GM19025 (cell line): ENCODE data around the gene P2RY12.
A peak's percentile ranks its signal among the peaks of the same experiment; 100 is the strongest.

Source experiments
- ATAC-seq: cut with Tn5 transposase; IDR thresholded peaks from one replicate; pipeline ENCODE4 v1.9.1; 2021; ENCODE audit warnings: mild to moderate bottlenecking, low read depth, moderate library complexity; ENCODE audit not compliant: unreplicated experiment

The P2RY12 gene

GRCh38 chr3:151384741-151385174, at the start of gene P2RY12:
TSS of gene P2RY12 (minus strand) at chr3:151384753. CDS start at chr3:151338845, 45,908 bp downstream.
- ATAC-seq = peak; percentile 28

DNA sequence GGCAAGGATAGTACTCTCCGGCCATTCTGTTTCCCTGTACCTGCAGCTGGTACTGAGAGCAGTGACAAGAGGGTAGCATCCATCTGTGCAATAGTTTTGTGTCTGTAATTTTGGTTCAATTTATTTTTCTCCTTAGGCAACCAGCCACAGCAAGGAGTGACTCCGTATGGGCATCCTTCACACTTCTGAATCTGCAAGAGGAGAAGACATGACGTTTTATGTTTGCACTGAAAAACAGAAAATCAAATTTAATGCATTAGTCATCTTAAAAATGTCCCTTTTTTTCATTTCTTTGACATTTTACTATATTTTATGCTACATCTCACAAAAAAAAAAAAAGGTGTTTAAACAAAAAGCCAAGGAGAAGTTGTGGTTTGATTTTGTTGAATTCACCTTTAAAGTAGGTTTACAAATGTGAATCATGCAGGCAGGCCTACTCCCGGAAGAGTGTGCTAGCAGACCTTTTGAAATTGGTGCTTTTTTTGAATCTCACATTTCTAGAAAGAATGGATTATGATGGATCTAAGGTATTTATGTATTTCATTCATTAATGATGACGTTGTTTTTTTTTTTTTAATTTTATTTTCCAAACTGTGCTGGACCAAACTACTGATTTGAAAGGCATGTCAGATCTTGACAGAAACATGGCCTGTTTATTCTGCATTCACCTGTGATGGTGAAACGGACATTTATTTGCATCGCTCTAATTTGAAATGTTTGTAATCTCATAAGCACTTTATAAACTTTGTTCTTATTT, 48.2 kb upstream of the P2RY12 start:
- ATAC-seq = no peak

DNA sequence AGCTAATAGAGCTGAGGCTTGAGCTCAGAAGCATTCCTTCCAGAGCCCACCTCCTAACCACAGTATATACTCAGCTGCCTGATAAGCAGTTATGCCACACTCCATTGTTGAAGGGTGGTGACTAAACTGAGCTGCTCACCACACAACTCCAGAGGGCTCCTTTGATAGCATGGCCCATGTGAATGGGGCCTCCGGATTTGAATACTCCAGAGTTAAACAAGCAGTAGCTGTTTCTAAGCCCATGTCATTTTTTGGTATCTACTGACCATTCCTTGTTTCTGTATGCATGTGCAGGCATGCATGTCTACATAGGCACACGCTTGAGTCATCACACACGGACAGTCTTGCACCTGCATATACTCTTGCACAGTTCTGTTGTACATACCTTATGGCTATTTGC, 47.4 kb upstream of the P2RY12 start:
- ATAC-seq = no peak

DNA sequence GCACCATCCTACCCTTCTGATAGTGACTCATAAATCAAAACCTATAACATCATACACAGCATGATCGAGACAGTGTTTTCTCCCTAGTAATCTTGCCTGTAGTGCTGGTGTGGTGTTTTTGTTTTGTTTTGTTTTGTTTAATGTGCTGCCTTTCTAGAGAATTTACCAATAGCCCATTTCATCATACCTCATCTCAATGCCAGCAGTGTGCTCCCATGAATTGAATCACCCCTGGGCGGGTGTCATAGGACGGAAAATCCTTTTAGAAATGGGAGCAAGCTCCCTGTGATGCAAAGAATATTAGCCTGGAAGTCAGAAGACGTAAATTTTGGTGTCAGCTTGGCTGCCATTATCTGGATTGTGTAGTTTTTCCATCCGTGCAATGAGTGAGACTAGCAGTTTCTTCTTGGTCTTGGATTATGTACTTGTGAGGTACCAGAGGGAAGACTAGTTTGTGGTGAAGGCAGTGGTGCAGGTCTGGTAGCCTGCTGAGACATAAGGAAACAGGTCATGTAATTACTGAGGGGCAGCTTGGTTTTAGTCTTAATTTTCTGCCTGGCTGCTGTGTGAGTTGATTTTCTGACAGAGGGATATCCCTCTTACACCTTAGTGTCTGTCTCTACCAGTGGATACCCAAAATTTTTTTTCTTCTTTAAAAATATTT, 46.4 kb upstream of the P2RY12 start:
- no peak for ATAC-seq

DNA sequence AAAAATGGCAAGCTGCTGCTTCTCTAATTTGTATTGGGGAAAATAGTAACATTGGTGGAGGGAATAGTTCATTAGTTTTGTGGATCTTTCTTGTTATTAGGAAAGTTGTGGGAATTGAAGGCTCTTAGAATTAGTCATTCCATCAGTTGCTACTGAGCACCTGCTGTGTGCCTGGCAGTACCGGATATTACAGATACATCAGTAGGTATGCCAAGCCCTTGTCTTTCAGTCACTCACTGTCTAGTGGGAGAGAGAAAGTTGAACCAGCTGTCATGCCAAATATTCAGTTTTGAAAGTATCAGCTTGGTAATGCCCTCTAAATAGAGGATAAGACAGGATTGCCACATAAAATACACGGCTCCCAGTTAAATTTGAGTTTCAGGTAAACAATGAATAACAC, 43.8 kb upstream of the P2RY12 start:
- no peak for ATAC-seq

DNA sequence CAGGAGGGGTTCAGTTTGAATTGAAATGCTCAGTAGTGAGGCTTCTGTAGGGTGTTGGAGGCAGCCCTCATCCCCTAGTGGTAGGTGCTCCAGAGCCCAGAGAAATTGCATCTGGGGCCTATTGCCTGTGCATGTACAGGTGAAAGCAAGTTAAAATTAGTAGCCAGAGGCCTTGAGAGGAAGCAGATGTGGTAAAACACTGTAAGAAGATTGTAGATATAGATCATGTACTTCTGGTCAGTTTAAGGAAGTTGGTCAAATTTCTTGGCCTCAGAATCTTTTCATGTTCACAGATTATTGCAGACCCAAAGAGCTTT, 41.7 kb upstream of the P2RY12 start:
- ATAC-seq = no peak

GRCh38 chr3:151425627-151426340, 41.2 kb upstream of the P2RY12 start:
- no peak for ATAC-seq

- no peak for ATAC-seq
Measured at GRCh38 chr3:151423091-151423490, 38.5 kb upstream of the P2RY12 start.

GRCh38 chr3:151421938-151422337, 37.4 kb upstream of the P2RY12 start:
- no peak for ATAC-seq

GRCh38 chr3:151419806-151420205, 35.3 kb upstream of the P2RY12 start:
- ATAC-seq = no peak

GRCh38 chr3:151415289-151415688, 30.7 kb upstream of the P2RY12 start:
- ATAC-seq = no peak

GRCh38 chr3:151412989-151413388, 28.4 kb upstream of the P2RY12 start:
- no peak for ATAC-seq

GRCh38 chr3:151410891-151411559, 26.5 kb upstream of the P2RY12 start:
- ATAC-seq = no peak

DNA sequence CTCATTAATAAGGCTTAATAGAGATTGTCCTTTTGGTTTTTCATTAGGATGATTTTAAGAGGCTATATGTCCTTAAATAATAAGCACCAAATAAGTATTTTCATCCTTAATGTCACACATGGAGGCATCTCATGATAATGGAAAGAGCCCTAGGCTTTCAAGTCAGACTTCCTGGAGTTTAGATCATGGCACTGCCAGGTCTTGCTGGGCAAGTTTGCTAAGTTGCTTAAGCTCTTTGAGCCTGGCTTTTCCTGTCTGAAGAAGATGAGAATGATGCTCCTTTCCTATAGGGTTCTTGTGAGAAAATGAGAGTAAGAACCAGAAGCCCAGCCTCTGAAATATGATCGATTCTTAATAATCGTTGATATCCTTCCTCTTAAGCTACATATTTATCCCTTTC, 23.4 kb upstream of the P2RY12 start:
- ATAC-seq = no peak

- ATAC-seq = no peak
Measured at GRCh38 chr3:151404316-151404715, 19.8 kb upstream of the P2RY12 start.

DNA sequence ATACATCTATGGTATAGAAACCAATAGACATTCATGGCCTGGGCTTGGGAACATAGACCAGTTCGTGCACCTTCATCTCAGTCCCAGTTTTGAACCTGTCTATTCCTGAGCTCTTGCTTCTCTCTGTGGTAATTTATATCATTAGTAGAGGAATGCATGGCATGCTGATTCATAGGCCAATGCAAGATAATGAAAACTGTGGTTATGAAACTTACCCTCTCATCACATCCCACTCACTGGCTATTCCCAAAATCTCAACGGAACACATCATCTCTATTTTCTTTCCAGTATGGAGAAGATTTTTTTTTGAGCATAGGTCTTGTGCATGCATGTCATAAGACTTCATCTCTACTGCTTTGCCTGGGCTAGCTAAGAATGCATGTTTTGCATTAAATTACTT, 18.7 kb upstream of the P2RY12 start:
- ATAC-seq = no peak

DNA sequence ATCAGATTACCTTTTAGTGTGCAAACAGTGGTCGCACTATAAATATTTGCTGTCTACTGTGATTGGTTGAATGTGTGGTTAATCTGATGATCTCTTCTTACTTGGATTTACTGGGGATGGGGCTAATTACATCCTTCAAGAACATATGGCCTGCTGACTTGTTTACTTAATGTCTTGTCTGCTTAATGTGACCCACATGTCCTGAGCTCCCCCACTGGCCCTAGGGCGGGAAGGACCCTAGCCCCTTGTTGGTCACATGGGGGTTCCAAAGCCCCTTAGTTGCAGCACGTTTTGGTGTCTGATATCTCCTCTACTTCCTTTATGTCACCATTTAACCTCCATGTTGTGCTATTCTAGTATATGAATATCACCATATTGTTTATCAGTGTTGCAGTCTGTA, 17.8 kb upstream of the P2RY12 start:
- no peak for ATAC-seq

- no peak for ATAC-seq
Measured at GRCh38 chr3:151400341-151400740, 15.8 kb upstream of the P2RY12 start.

GRCh38 chr3:151398895-151399294, 14.3 kb upstream of the P2RY12 start:
- no peak for ATAC-seq

- no peak for ATAC-seq
Measured at GRCh38 chr3:151395806-151396205, 11.3 kb upstream of the P2RY12 start.

- ATAC-seq = no peak
Measured at GRCh38 chr3:151394611-151395010, 10.1 kb upstream of the P2RY12 start.
